NB4 (cell line): ENCODE data around the gene RBMY1F.
"Not testable (repeated sequence)": the region's sequence is repeated elsewhere in the genome, so short reads cannot be mapped to it uniquely, and the experiment has no call there.

Source experiments
- DNase-seq: peaks from one replicate; pipeline ENCODE4 v3.0.0; 2010; ENCODE audit warnings: low read depth
- H3K4me3 ChIP-seq: one replicate; pipeline ENCODE4 v1.5.1; 2011; ENCODE audit warnings: mild to moderate bottlenecking, low read depth, low read length, moderate library complexity

RBMY1F gene

GRCh38 chrY:22182823-22183222, at the start of gene RBMY1F:
RBMY1F (minus strand) TSS chrY:22182923; CDS start chrY:22180969, 1,954 bp downstream.
- not testable (repeated sequence) for H3K4me3 ChIP-seq, DNase-seq

DNA sequence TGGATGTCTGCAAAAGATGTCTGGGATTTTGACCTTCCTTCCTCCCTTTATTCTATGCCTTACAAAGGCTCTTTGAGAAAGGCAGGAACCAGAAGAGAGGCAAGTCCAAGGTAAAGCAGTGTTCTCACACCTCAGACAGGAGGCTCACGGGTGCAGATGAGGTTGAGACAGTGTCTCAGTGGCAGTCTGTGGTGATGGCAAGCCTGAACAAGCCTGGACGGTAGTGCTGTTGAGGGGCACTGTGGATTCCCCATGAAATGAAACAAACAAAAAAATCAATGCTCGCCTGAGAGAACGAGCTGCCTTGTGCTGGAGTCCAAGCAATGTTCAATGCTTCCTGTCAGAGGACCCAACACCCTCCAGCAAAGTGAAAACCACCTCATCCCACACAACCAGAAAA, 31.6 kb downstream of the RBMY1F start:
- not testable (repeated sequence) for DNase-seq, H3K4me3 ChIP-seq

DNA sequence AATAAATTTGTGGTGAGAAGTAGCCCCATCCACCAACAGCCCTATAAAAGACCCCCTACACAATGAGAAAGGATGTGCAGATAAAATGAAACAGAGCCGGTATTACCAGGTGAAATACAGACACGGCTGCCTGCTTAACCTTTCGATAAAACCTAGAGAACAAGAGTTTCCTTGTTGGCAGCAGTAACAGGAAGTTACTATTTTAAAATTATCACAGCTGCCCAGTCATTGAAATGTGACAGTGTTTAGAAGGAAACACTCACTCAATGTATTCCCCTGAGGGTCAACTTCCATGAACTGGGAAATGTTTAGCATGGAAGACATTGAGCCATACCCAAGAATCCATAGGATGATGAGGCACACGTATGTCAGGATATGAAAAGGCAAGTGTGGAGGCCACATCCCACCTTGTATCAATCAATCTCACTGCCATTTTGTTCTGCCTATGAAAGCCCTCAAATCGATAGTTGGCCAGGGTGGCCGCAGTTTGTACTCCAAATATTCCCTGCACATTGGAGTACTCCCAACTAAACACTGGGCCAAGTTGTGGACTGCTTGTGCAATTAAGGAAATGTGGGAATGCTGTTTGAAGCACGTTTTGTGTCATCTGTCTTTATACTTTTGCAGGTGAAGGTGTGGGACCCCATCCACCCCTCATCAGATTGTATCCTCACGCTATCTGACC, 41.6 kb downstream of the RBMY1F start:
- DNase-seq, H3K4me3 ChIP-seq: not testable (repeated sequence)

GRCh38 chrY:22134719-22135118, 48.0 kb downstream of the RBMY1F start:
- not testable (repeated sequence) for DNase-seq

GRCh38 chrY:22130494-22130893, 52.2 kb downstream of the RBMY1F start:
- H3K4me3 ChIP-seq, DNase-seq: not testable (repeated sequence)

More at GRCh38 chrY:22134719-22135118, 48.0 kb downstream of the RBMY1F start:
- H3K4me3 ChIP-seq: not testable (repeated sequence)
